ENCODE data around the gene FAM81B.
"Not testable (repeated sequence)": the region's sequence is repeated elsewhere in the genome, so short reads cannot be mapped to it uniquely, and the experiment has no call there.

The FAM81B gene

DNA sequence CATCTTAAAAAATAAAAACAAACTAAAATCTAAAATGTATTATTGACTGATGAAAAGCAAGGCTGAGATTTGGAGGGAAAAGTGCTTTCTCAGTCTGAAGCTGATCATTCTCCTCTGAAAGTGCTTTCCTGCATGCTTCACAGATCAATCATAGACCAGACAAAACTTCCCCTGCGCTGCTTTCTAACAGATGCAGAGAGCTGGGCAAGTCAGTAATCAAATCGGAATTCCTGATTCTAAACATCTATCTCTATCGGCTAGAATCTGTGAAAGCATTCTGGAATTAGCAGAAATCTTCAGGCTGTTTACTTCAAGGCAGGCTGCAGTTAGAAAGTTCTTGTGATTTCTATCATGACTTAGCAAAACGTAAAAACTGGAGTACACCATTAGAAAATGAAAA is 15.6 kb upstream of the FAM81B start:
- DNase-seq (ENCODE audit: low read depth): peak; percentile 2
- Histone ChIP-seq H3K9ac (ENCODE audit: low read length) (no peak overlapping the region), H3K4me1 (ENCODE audit: control insufficient read depth, insufficient read depth, low read length) (no peaks in the 10 kb centered on the region), H3K4me3 (ENCODE audit: low read length) (no peak overlapping the region), H3K9me3 (ENCODE audit: control insufficient read depth, low read length) (peaks cover 7% of the 10 kb centered on the region), H3K36me3 (ENCODE audit: control insufficient read depth, insufficient read depth, low read length, severe bottlenecking) (no peaks in the 10 kb centered on the region), H3K27me3 (replicated peaks; ENCODE audit: control insufficient read depth, insufficient read depth, low read length) (peaks cover 4% of the 10 kb centered on the region)

GRCh38 chr5:95379133-95379532 is 12.0 kb upstream of the FAM81B start:
- no peaks in the 10 kb centered on the region for H3K36me3 ChIP-seq (ENCODE audit: control insufficient read depth, insufficient read depth, low read length, severe bottlenecking)
- no peak overlapping the region for H3K9ac ChIP-seq (ENCODE audit: low read length)
- H3K9me3 ChIP-seq (ENCODE audit: control insufficient read depth, low read length): peaks cover 7% of the 10 kb centered on the region
- no peaks in the 10 kb centered on the region for H3K27me3 ChIP-seq (replicated peaks; ENCODE audit: control insufficient read depth, insufficient read depth, low read length)
- no peaks in the 10 kb centered on the region for H3K4me1 ChIP-seq (ENCODE audit: control insufficient read depth, insufficient read depth, low read length)
- H3K4me3 ChIP-seq (ENCODE audit: low read length): no peak overlapping the region
- DNase-seq (ENCODE audit: low read depth): no peak

DNA sequence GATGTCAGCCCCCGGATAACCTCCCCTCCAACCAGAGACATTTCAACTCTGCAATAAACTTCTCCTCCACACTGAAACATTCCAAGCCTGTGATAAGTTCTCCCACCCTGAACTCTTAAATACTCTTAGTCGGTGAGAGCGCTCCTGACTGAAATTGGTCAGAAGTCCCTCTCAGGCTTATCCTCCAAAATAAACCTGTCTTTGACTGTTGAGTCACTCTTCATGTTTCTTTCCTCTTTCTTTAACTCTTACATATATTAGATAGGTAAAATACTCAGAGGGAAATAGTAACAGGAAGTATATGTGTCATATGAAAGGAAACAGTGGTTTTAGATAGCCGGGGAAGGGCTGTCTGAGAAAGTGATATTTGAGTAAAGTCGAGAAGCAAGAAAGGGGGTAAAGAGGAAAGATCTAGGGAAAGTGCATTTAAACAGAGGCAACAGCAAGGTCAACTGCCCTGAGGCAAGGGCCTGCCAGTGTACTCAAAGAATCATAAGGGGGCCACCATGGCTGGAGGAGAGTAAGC is 11.0 kb upstream of the FAM81B start:
- Histone ChIP-seq H3K27me3 (replicated peaks; ENCODE audit: control insufficient read depth, insufficient read depth, low read length) (no peaks in the 10 kb centered on the region), H3K9me3 (ENCODE audit: control insufficient read depth, low read length) (peaks cover 7% of the 10 kb centered on the region), H3K4me1 (ENCODE audit: control insufficient read depth, insufficient read depth, low read length) (no peaks in the 10 kb centered on the region), H3K36me3 (ENCODE audit: control insufficient read depth, insufficient read depth, low read length, severe bottlenecking) (no peaks in the 10 kb centered on the region), H3K9ac (ENCODE audit: low read length) (no peak overlapping the region), H3K4me3 (ENCODE audit: low read length) (no peak overlapping the region)
- DNase-seq (ENCODE audit: low read depth): no peak

- Histone ChIP-seq H3K9ac (ENCODE audit: low read length) (no peak overlapping the region), H3K27me3 (replicated peaks; ENCODE audit: control insufficient read depth, insufficient read depth, low read length) (no peaks in the 10 kb centered on the region)
Observed at GRCh38 chr5:95382801-95383200, 8.4 kb upstream of the FAM81B start.

DNA sequence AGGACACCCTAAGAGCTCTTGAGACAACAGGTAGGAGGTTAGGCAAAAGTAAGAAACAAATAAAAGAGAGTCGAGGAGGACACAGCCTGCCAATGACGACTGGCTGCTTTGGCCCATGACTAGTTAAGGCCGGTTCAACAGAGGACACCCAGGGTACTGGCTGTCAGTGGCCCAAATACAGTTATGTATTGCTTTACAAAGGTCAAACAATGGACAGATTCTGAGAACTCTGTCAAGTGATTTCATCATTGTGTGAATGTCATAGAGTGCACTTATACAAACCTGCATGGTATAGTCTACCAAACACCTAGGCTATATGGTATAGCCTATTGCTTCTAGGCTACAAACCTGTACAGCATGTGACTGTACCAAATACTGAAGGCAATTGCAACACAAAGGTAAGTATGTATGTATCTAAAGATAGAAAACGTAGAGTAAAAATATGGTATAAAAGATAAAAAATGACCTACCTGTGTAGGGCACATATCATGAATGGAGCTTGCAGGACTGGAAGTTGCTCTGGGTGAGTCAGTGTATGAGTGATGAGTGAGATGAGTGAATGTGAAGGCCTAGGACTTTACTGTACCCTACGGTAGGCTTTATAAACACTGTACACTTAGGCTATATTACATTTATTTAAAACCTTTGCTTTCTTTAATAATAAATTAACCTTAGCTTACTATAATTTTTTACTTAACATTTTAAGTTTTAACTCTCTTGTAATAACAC is 6.5 kb upstream of the FAM81B start:
- no peak for DNase-seq (ENCODE audit: low read depth)
- H3K9me3 ChIP-seq (ENCODE audit: control insufficient read depth, low read length): peaks cover 7% of the 10 kb centered on the region
- no peak overlapping the region for H3K4me3 ChIP-seq (ENCODE audit: low read length)
- no peak overlapping the region for H3K9ac ChIP-seq (ENCODE audit: low read length)
- no peaks in the 10 kb centered on the region for H3K36me3 ChIP-seq (ENCODE audit: control insufficient read depth, insufficient read depth, low read length, severe bottlenecking)
- no peaks in the 10 kb centered on the region for H3K27me3 ChIP-seq (replicated peaks; ENCODE audit: control insufficient read depth, insufficient read depth, low read length)
- H3K4me1 ChIP-seq (ENCODE audit: control insufficient read depth, insufficient read depth, low read length): no peaks in the 10 kb centered on the region

More at GRCh38 chr5:95382801-95383200, 8.4 kb upstream of the FAM81B start:
- Histone ChIP-seq H3K4me1 (ENCODE audit: control insufficient read depth, insufficient read depth, low read length) (no peaks in the 10 kb centered on the region), H3K4me3 (ENCODE audit: low read length) (no peak overlapping the region), H3K36me3 (ENCODE audit: control insufficient read depth, insufficient read depth, low read length, severe bottlenecking) (no peaks in the 10 kb centered on the region), H3K9me3 (ENCODE audit: control insufficient read depth, low read length) (peaks cover 7% of the 10 kb centered on the region)
- no peak for DNase-seq (ENCODE audit: low read depth)

DNA sequence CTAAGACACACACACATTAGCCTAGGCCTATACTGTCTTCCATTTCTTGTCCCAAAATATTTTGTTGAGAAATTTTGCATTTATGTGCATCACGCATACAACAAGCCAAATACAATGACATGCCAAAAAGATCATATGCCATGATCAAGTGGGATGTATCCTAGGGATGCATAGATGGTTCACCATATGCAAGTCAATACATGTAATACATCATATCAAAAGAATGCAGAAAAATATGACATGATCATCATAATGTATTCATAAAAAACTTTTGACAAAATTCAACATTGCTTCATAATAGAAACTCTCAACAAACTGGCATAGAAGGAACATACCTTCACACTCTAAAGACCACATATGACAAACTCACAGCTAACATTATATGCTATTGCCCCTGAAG is 5.8 kb upstream of the FAM81B start:
- no peak for DNase-seq (ENCODE audit: low read depth)
- Histone ChIP-seq H3K9ac (ENCODE audit: low read length) (no peak overlapping the region), H3K36me3 (ENCODE audit: control insufficient read depth, insufficient read depth, low read length, severe bottlenecking) (no peaks in the 10 kb centered on the region), H3K4me1 (ENCODE audit: control insufficient read depth, insufficient read depth, low read length) (no peaks in the 10 kb centered on the region), H3K4me3 (ENCODE audit: low read length) (no peak overlapping the region), H3K27me3 (replicated peaks; ENCODE audit: control insufficient read depth, insufficient read depth, low read length) (no peaks in the 10 kb centered on the region), H3K9me3 (ENCODE audit: control insufficient read depth, low read length) (peaks cover 2% of the 10 kb centered on the region)

GRCh38 chr5:95391965-95392364 is 799 bp downstream of the FAM81B start:
- not testable (repeated sequence) for H3K9me3 ChIP-seq (ENCODE audit: control insufficient read depth, low read length); DNase-seq (ENCODE audit: low read depth); H3K4me1 ChIP-seq (ENCODE audit: control insufficient read depth, insufficient read depth, low read length); H3K36me3 ChIP-seq (ENCODE audit: control insufficient read depth, insufficient read depth, low read length, severe bottlenecking); H3K9ac ChIP-seq (ENCODE audit: low read length); H3K4me3 ChIP-seq (ENCODE audit: low read length); H3K27me3 ChIP-seq (replicated peaks; ENCODE audit: control insufficient read depth, insufficient read depth, low read length)

- H3K4me3 ChIP-seq (ENCODE audit: low read length): no peak overlapping the region
- no peaks in the 10 kb centered on the region for H3K4me1 ChIP-seq (ENCODE audit: control insufficient read depth, insufficient read depth, low read length)
- peaks cover 7% of the 10 kb centered on the region for H3K27me3 ChIP-seq (replicated peaks; ENCODE audit: control insufficient read depth, insufficient read depth, low read length)
Observed at GRCh38 chr5:95392593-95393182, 1.5 kb downstream of the FAM81B start.

DNA sequence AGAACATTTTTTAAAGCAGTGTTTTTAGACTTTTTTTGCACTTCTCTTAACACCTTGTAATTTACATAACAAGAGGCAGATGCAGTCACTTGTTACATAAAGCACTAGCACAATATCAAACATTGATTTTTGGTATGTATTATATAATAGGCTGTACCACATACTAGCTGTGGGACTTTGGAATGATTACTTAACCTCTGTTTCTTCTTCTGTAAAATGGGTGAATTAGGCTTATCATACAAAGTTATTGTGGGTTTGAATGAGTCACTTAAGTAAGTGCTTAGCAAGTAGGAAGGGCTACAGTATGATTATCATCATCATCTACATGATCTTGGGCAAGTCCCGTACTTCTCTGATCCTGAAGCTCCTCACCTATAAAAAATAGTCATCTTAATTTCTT is 2.1 kb downstream of the FAM81B start:
- H3K9ac ChIP-seq (ENCODE audit: low read length): no peak overlapping the region
- H3K4me1 ChIP-seq (ENCODE audit: control insufficient read depth, insufficient read depth, low read length): no peaks in the 10 kb centered on the region
- no peaks in the 10 kb centered on the region for H3K9me3 ChIP-seq (ENCODE audit: control insufficient read depth, low read length)
- peaks cover 7% of the 10 kb centered on the region for H3K27me3 ChIP-seq (replicated peaks; ENCODE audit: control insufficient read depth, insufficient read depth, low read length)
- no peak for DNase-seq (ENCODE audit: low read depth)
- no peak overlapping the region for H3K4me3 ChIP-seq (ENCODE audit: low read length)
- no peaks in the 10 kb centered on the region for H3K36me3 ChIP-seq (ENCODE audit: control insufficient read depth, insufficient read depth, low read length, severe bottlenecking)

More at GRCh38 chr5:95392593-95393182, 1.5 kb downstream of the FAM81B start:
- H3K9ac ChIP-seq (ENCODE audit: low read length): no peak overlapping the region
- no peaks in the 10 kb centered on the region for H3K36me3 ChIP-seq (ENCODE audit: control insufficient read depth, insufficient read depth, low read length, severe bottlenecking)
- H3K9me3 ChIP-seq (ENCODE audit: control insufficient read depth, low read length): no peaks in the 10 kb centered on the region
- DNase-seq (ENCODE audit: low read depth): peak; percentile 23

GRCh38 chr5:95398989-95399388 is 7.8 kb downstream of the FAM81B start:
- no peaks in the 10 kb centered on the region for H3K9me3 ChIP-seq (ENCODE audit: control insufficient read depth, low read length)
- no peak for DNase-seq (ENCODE audit: low read depth)
- peaks cover 7% of the 10 kb centered on the region for H3K27me3 ChIP-seq (replicated peaks; ENCODE audit: control insufficient read depth, insufficient read depth, low read length)
- no peaks in the 10 kb centered on the region for H3K36me3 ChIP-seq (ENCODE audit: control insufficient read depth, insufficient read depth, low read length, severe bottlenecking)
- H3K4me1 ChIP-seq (ENCODE audit: control insufficient read depth, insufficient read depth, low read length): no peaks in the 10 kb centered on the region
- H3K9ac ChIP-seq (ENCODE audit: low read length): no peak overlapping the region
- no peak overlapping the region for H3K4me3 ChIP-seq (ENCODE audit: low read length)

GRCh38 chr5:95401626-95402025 is 10.5 kb downstream of the FAM81B start:
- Histone ChIP-seq H3K36me3 (ENCODE audit: control insufficient read depth, insufficient read depth, low read length, severe bottlenecking) (no peaks in the 10 kb centered on the region), H3K27me3 (replicated peaks; ENCODE audit: control insufficient read depth, insufficient read depth, low read length) (no peaks in the 10 kb centered on the region), H3K9ac (ENCODE audit: low read length) (no peak overlapping the region), H3K9me3 (ENCODE audit: control insufficient read depth, low read length) (no peaks in the 10 kb centered on the region), H3K4me3 (ENCODE audit: low read length) (no peak overlapping the region), H3K4me1 (ENCODE audit: control insufficient read depth, insufficient read depth, low read length) (no peaks in the 10 kb centered on the region)
- no peak for DNase-seq (ENCODE audit: low read depth)
